Vagina (tissue), 2 donors: ENCODE data around the gene SMPX. TPM values are rescaled to one million over a fixed set of nuclear protein-coding genes. Genes with fewer than 3 reads are reported as not detected.

Experiments used
- DNase-seq, 2 donors: peaks; one replicate each; pipeline ENCODE4 v3.0.0-alpha.2; 2017; ENCODE audit errors: extremely low spot score in 2 of 2
- H3K27ac ChIP-seq: fragments of 200-600 bp; sonication (generic); one replicate; pipeline ENCODE4 v1.5.1; 2019
- H3K27me3 ChIP-seq: fragments of 200-600 bp; sonication (generic); one replicate; pipeline ENCODE4 v1.5.1; 2019
- H3K36me3 ChIP-seq, 2 donors: fragments of 200-600 bp; sonication (generic); one replicate each; pipeline ENCODE4 v1.5.1; 2017 to 2019
- H3K4me1 ChIP-seq: fragments of 200-600 bp; sonication (generic); one replicate; pipeline ENCODE4 v1.5.1; 2019
- H3K4me3 ChIP-seq, 2 donors: fragments of 200-600 bp; sonication (generic); 1 replicate in 1 of 2; 2 replicates in 1 of 2; pipeline ENCODE4 v1.5.1; 2016 to 2019
- H3K9me3 ChIP-seq: fragments of 200-600 bp; sonication (generic); one replicate; pipeline ENCODE4 v1.5.1; 2019
- CTCF ChIP-seq, 3 experiments: fragments of 450-650 bp in 2 of 3; fragments of 200-600 bp in 1 of 3; sonication (generic) in 1 of 3; IDR thresholded peaks; one replicate each; pipeline ENCODE4 v1.5.1; 2017 to 2019; ENCODE audit warnings: antibody characterized with exemption in 3 of 3, mild to moderate bottlenecking in 2 of 3, moderate library complexity in 2 of 3
- POLR2A ChIP-seq, 2 donors: fragments of 450-650 bp; IDR thresholded peaks; one replicate each; pipeline ENCODE4 v1.6.1; 2017; ENCODE audit warnings: antibody characterized with exemption in 2 of 2, mild to moderate bottlenecking in 2 of 2, moderate library complexity in 2 of 2
- POLR2AphosphoS5 ChIP-seq, 2 donors: sonication (generic); formaldehyde crosslinking; IDR thresholded peaks; one replicate each; pipeline ENCODE4 v1.9.0; 2017; ENCODE audit warnings: antibody characterized with exemption in 2 of 2, mild to moderate bottlenecking in 2 of 2, low read depth in 1 of 2; ENCODE audit not compliant: insufficient read depth in 1 of 2
- intact Hi-C: fragments of 100-400 bp; cut with DNase I; formaldehyde crosslinking; loops from one replicate; pipeline ENCODE4 v1.15.1; 2023
- total RNA-seq: library from RNA; depleted of rRNA; stranded (reverse); fragments of >200 nt; gene quantifications from one replicate; pipeline ENCODE4 v1.2.3, GENCODE V29; 2016

SMPX gene
- total RNA-seq, 1 donor from 2014 or later = not detected

GRCh38 chrX:21698272-21698671 lies 59.6 kb downstream of the SMPX start:
- H3K9me3 ChIP-seq = no peaks in the 10 kb centered on the region

GRCh38 chrX:21691512-21692018 lies 66.4 kb downstream of the SMPX start:
- no peaks in the 10 kb centered on the region for H3K9me3 ChIP-seq
- no peaks in the 10 kb centered on the region for H3K27me3 ChIP-seq
- H3K4me3 ChIP-seq = no peak overlapping the region
- no peak for DNase-seq
- no peaks in the 10 kb centered on the region for H3K36me3 ChIP-seq
- H3K27ac ChIP-seq = no peak overlapping the region
- intact Hi-C loops = no loop called here
- H3K4me1 ChIP-seq = no peaks in the 10 kb centered on the region
- TF ChIP-seq CTCF (IDR thresholded peaks at IDR 0.05) (no peak), POLR2A (IDR thresholded peaks at IDR 0.05) (no peak), POLR2AphosphoS5 (IDR thresholded peaks at IDR 0.05; ENCODE audit: insufficient read depth in 1 of 2, low read depth in 1 of 2) (no peak)

More at GRCh38 chrX:21698272-21698671, 59.6 kb downstream of the SMPX start:
- Histone ChIP-seq H3K36me3 (no peaks in the 10 kb centered on the region), H3K4me3 (no peak overlapping the region), H3K4me1 (no peaks in the 10 kb centered on the region), H3K27ac (no peak overlapping the region), H3K27me3 (no peaks in the 10 kb centered on the region)
- intact Hi-C loops = no loop called here
- no peak for TF ChIP-seq POLR2A (IDR thresholded peaks at IDR 0.05)
- no peak for TF ChIP-seq POLR2AphosphoS5 (IDR thresholded peaks at IDR 0.05; ENCODE audit: insufficient read depth in 1 of 2, low read depth in 1 of 2)
- TF ChIP-seq CTCF (IDR thresholded peaks at IDR 0.05) = no peak
- no peak for DNase-seq

- Histone ChIP-seq H3K27ac (no peak overlapping the region), H3K9me3 (no peaks in the 10 kb centered on the region), H3K4me1 (no peaks in the 10 kb centered on the region), H3K27me3 (no peaks in the 10 kb centered on the region), H3K36me3 (no peaks in the 10 kb centered on the region), H3K4me3 (no peak overlapping the region)
- intact Hi-C loops = no loop called here
- TF ChIP-seq POLR2AphosphoS5 (IDR thresholded peaks at IDR 0.05; ENCODE audit: insufficient read depth in 1 of 2, low read depth in 1 of 2) = no peak
- no peak for TF ChIP-seq POLR2A (IDR thresholded peaks at IDR 0.05)
- no peak for TF ChIP-seq CTCF (IDR thresholded peaks at IDR 0.05)
- DNase-seq = no peak
Observed at GRCh38 chrX:21683941-21684340, 74.0 kb downstream of the SMPX start.

GRCh38 chrX:21678048-21678612 lies 79.8 kb downstream of the SMPX start:
- Histone ChIP-seq H3K27me3 (no peaks in the 10 kb centered on the region), H3K27ac (no peak overlapping the region), H3K9me3 (no peaks in the 10 kb centered on the region), H3K4me3 (no peak overlapping the region), H3K4me1 (no peaks in the 10 kb centered on the region), H3K36me3 (no peaks in the 10 kb centered on the region)
- TF ChIP-seq POLR2A (IDR thresholded peaks at IDR 0.05) = no peak
- no peak for TF ChIP-seq POLR2AphosphoS5 (IDR thresholded peaks at IDR 0.05; ENCODE audit: insufficient read depth in 1 of 2, low read depth in 1 of 2)
- no peak for TF ChIP-seq CTCF (IDR thresholded peaks at IDR 0.05)
- DNase-seq = no peak
- intact Hi-C loops = no loop called here

- H3K4me1 ChIP-seq = no peaks in the 10 kb centered on the region
- no peak for DNase-seq
- H3K4me3 ChIP-seq = no peak overlapping the region
- intact Hi-C loops = no loop called here
- TF ChIP-seq CTCF (IDR thresholded peaks at IDR 0.05) = no peak
- no peak for TF ChIP-seq POLR2AphosphoS5 (IDR thresholded peaks at IDR 0.05; ENCODE audit: insufficient read depth in 1 of 2, low read depth in 1 of 2)
- no peak for TF ChIP-seq POLR2A (IDR thresholded peaks at IDR 0.05)
- H3K9me3 ChIP-seq = no peaks in the 10 kb centered on the region
- H3K27ac ChIP-seq = no peak overlapping the region
- H3K27me3 ChIP-seq = no peaks in the 10 kb centered on the region
- no peaks in the 10 kb centered on the region for H3K36me3 ChIP-seq
Observed at GRCh38 chrX:21675931-21676330, 82.0 kb downstream of the SMPX start.
